Hepatocyte (in vitro differentiated cells): Measurements from ENCODE around the gene ITGA4. TPM values are rescaled to one million over a fixed set of nuclear protein-coding genes. Genes with fewer than 3 reads are reported as not detected.

Source experiments
- DNase-seq: peaks from one replicate; pipeline ENCODE4 v3.0.0-alpha.2; 2016; ENCODE audit warnings: low spot score
- H2AFZ ChIP-seq: fragments of 200-600 bp; sonication (generic); 2 replicates; pipeline ENCODE4 v1.6.0; 2016; ENCODE audit warnings: antibody characterized with exemption, mild to moderate bottlenecking
- H3K27ac ChIP-seq: fragments of 200-600 bp; sonication (generic); 2 replicates; pipeline ENCODE4 v1.5.1; 2016; ENCODE audit warnings: mild to moderate bottlenecking
- H3K27me3 ChIP-seq: fragments of 200-600 bp; sonication (generic); 2 replicates; pipeline ENCODE4 v1.6.1; 2016
- H3K36me3 ChIP-seq: fragments of 200-600 bp; sonication (generic); replicated peaks from 2 replicates; pipeline ENCODE4 v1.5.1; 2016; ENCODE audit warnings: low read depth; ENCODE audit not compliant: insufficient read depth
- H3K4me1 ChIP-seq: fragments of 200-600 bp; sonication (generic); 2 replicates; pipeline ENCODE4 v1.5.1; 2016; ENCODE audit warnings: mild to moderate bottlenecking, moderate library complexity; ENCODE audit not compliant: insufficient read depth
- H3K4me2 ChIP-seq: fragments of 200-600 bp; sonication (generic); 2 replicates; pipeline ENCODE4 v1.6.0; 2016
- H3K4me3 ChIP-seq: fragments of 200-600 bp; sonication (generic); 2 replicates; pipeline ENCODE4 v1.5.1; 2016; ENCODE audit warnings: mild to moderate bottlenecking
- H3K79me2 ChIP-seq: fragments of 200-600 bp; sonication (generic); 2 replicates; pipeline ENCODE4 v1.6.0; 2017; ENCODE audit warnings: mild to moderate bottlenecking
- H3K9me2 ChIP-seq: fragments of 200-600 bp; sonication (generic); replicated peaks from 2 replicates; pipeline ENCODE4 v1.6.0; 2017; ENCODE audit warnings: mild to moderate bottlenecking; ENCODE audit not compliant: insufficient read depth
- H3K9me3 ChIP-seq: fragments of 200-600 bp; sonication (generic); 2 replicates; pipeline ENCODE4 v1.5.1; 2016; ENCODE audit warnings: low read depth, mild to moderate bottlenecking
- H4K20me1 ChIP-seq: fragments of 200-600 bp; sonication (generic); 2 replicates; pipeline ENCODE4 v1.6.0; 2016; ENCODE audit warnings: mild to moderate bottlenecking; ENCODE audit not compliant: insufficient read depth, poor library complexity, severe bottlenecking
- CTCF ChIP-seq: fragments of 200-600 bp; sonication (generic); IDR thresholded peaks from 2 replicates; pipeline ENCODE4 v1.5.1; 2016; ENCODE audit warnings: antibody characterized with exemption, mild to moderate bottlenecking; ENCODE audit not compliant: poor library complexity
- EZH2 ChIP-seq: fragments of 200-600 bp; sonication (generic); IDR thresholded peaks from 2 replicates; pipeline ENCODE4 v1.6.1; 2016; ENCODE audit warnings: antibody characterized with exemption, mild to moderate bottlenecking, borderline replicate concordance
- EZH2phosphoT487 ChIP-seq: fragments of 200-600 bp; sonication (generic); IDR thresholded peaks from one replicate; pipeline ENCODE4 v1.6.1; 2018; ENCODE audit warnings: antibody characterized with exemption, mild to moderate bottlenecking, low read depth, moderate library complexity; ENCODE audit not compliant: unreplicated experiment, severe bottlenecking
- WGBS: methylation state at CpG from one replicate; pipeline ENCODE4 v1.1.6; 2016; ENCODE audit warnings: low lambda C conversion rate; ENCODE audit errors: missing lambda C conversion rate; 5-methylcytosine and 5-hydroxymethylcytosine counted together
- polyA plus RNA-seq: library from polyadenylated mRNA; unstranded; fragments of >200 nt; fragmentation: Nextera tagmentation; extraction: Ambion mirVana; gene quantifications from 2 replicates; pipeline ENCODE4 v1.2.1, GENCODE V29; 2016
- total RNA-seq: library from RNA; depleted of rRNA; stranded (reverse); fragments of >200 nt; gene quantifications from 2 replicates; pipeline ENCODE4 v1.2.3, GENCODE V29; 2014

The ITGA4 gene
- total and polyA plus RNA-seq, 2 experiments from 2014 or later: 1.9 to 6.3 TPM

DNA sequence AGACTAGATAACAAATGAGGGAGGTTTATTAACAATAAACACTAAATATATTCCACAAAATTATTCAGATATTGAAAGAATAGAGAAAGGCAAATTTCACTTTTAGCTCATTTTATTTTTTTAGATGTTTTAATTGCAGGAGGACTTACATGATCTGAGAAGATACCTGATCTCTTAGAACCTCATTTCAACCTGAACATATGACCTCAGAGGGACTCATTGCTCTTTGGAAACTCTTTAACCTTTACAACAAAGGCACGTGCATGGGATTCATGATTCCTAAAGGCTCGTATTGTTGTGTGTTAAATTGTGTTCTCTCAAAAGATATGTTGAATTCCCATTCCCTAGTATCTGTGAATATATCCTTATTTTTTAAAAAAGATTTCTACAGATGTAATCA is 35.7 kb upstream of the ITGA4 start:
- no peaks in the 10 kb centered on the region for H3K4me1 ChIP-seq
- TF ChIP-seq EZH2phosphoT487: no peak
- no peak for TF ChIP-seq CTCF
- H3K27ac ChIP-seq: no peak overlapping the region
- WGBS: 85% methylated on average over 2 of the region's 2 CpGs
- no peaks in the 10 kb centered on the region for H3K27me3 ChIP-seq
- no peaks in the 10 kb centered on the region for H3K36me3 ChIP-seq
- H3K9me2 ChIP-seq: no peaks in the 10 kb centered on the region
- DNase-seq: no peak
- no peaks in the 10 kb centered on the region for H3K9me3 ChIP-seq
- H3K4me3 ChIP-seq: no peak overlapping the region
- no peak overlapping the region for H3K4me2 ChIP-seq
- H2AFZ ChIP-seq: no peak overlapping the region
- H4K20me1 ChIP-seq: no peaks in the 10 kb centered on the region
- H3K79me2 ChIP-seq: no peaks in the 10 kb centered on the region

GRCh38 chr2:181426672-181427071 is 30.5 kb upstream of the ITGA4 start:
- Histone ChIP-seq H4K20me1 (no peaks in the 10 kb centered on the region), H3K4me3 (no peak overlapping the region), H3K9me2 (no peaks in the 10 kb centered on the region), H3K27me3 (no peaks in the 10 kb centered on the region), H3K36me3 (no peaks in the 10 kb centered on the region), H3K4me2 (no peak overlapping the region), H3K79me2 (no peaks in the 10 kb centered on the region), H3K27ac (no peak overlapping the region), H3K4me1 (no peaks in the 10 kb centered on the region), H3K9me3 (no peaks in the 10 kb centered on the region), H2AFZ (no peak overlapping the region)
- 50% methylated on average over 2 of the region's 2 CpGs for WGBS
- no peak for DNase-seq
- TF ChIP-seq EZH2: no peak
- TF ChIP-seq EZH2phosphoT487: no peak
- TF ChIP-seq CTCF: no peak

GRCh38 chr2:181430406-181431118 is 26.6 kb upstream of the ITGA4 start:
- no peaks in the 10 kb centered on the region for H3K9me3 ChIP-seq

More at GRCh38 chr2:181430406-181431118, 26.6 kb upstream of the ITGA4 start:
- no peaks in the 10 kb centered on the region for H3K36me3 ChIP-seq
- no peaks in the 10 kb centered on the region for H3K79me2 ChIP-seq
- H4K20me1 ChIP-seq: no peaks in the 10 kb centered on the region
- no peak for DNase-seq
- 70% methylated on average over 3 of the region's 3 CpGs for WGBS
- no peaks in the 10 kb centered on the region for H3K9me2 ChIP-seq
- H3K27ac ChIP-seq: no peak overlapping the region
- no peaks in the 10 kb centered on the region for H3K27me3 ChIP-seq
- TF ChIP-seq CTCF: peak; percentile 6
- TF ChIP-seq EZH2phosphoT487: no peak
- H3K4me1 ChIP-seq: no peaks in the 10 kb centered on the region
- H3K4me2 ChIP-seq: no peak overlapping the region
- no peak overlapping the region for H3K4me3 ChIP-seq
- no peak overlapping the region for H2AFZ ChIP-seq
